H9 (cell line): Measurements from ENCODE around the gene AP1AR. TPM values are rescaled to one million over a fixed set of nuclear protein-coding genes. Genes with fewer than 3 reads are reported as not detected.

ENCODE experiments used
- DNase-seq: peaks from one replicate; pipeline ENCODE4 v3.0.0-alpha.2; 2017
- H2AFZ ChIP-seq: one replicate; pipeline ENCODE4 v1.6.1; 2013; ENCODE audit warnings: mild to moderate bottlenecking, low read length, control low read depth, moderate library complexity
- H2AK5ac ChIP-seq: 2 replicates; pipeline ENCODE4 v1.6.1; 2013; ENCODE audit warnings: low read length, control low read depth, mixed read lengths; ENCODE audit not compliant: insufficient read length
- H2BK120ac ChIP-seq: one replicate; pipeline ENCODE4 v1.6.1; 2013; ENCODE audit warnings: low read depth, mild to moderate bottlenecking, low read length, control low read depth, inconsistent platforms; ENCODE audit not compliant: poor library complexity, severe bottlenecking
- H2BK12ac ChIP-seq: 2 replicates; pipeline ENCODE4 v1.6.1; 2013; ENCODE audit warnings: low read length, control low read depth, mixed read lengths, low read depth; ENCODE audit not compliant: insufficient read length
- H2BK15ac ChIP-seq: 2 replicates; pipeline ENCODE4 v1.6.1; 2013; ENCODE audit warnings: low read depth, low read length, control low read depth
- H2BK20ac ChIP-seq: one replicate; pipeline ENCODE4 v1.6.1; 2013; ENCODE audit warnings: low read depth, mild to moderate bottlenecking, low read length, control low read depth, inconsistent platforms; ENCODE audit not compliant: poor library complexity, severe bottlenecking
- H2BK5ac ChIP-seq: 2 replicates; pipeline ENCODE4 v1.6.1; 2013; ENCODE audit warnings: low read length, control low read depth, mixed read lengths; ENCODE audit not compliant: insufficient read length
- H3K14ac ChIP-seq: 2 replicates; pipeline ENCODE4 v1.6.1; 2013; ENCODE audit warnings: low read length, control low read depth; ENCODE audit not compliant: insufficient read depth
- H3K18ac ChIP-seq: 2 replicates; pipeline ENCODE4 v1.6.1; 2013; ENCODE audit warnings: low read depth, mild to moderate bottlenecking, mixed read lengths, low read length, control low read depth; ENCODE audit not compliant: insufficient read length
- H3K23ac ChIP-seq: 2 replicates; pipeline ENCODE4 v1.6.1; 2013; ENCODE audit warnings: low read length, control low read depth, mixed read lengths, low read depth; ENCODE audit not compliant: insufficient read length
- H3K23me2 ChIP-seq: 2 replicates; pipeline ENCODE4 v1.6.1; 2013; ENCODE audit warnings: low read depth, mild to moderate bottlenecking, mixed read lengths, low read length, control low read depth; ENCODE audit not compliant: insufficient read length, poor library complexity, severe bottlenecking
- H3K27ac ChIP-seq: 2 replicates; pipeline ENCODE4 v1.5.1; 2013; ENCODE audit warnings: low read length, control low read depth, mixed read lengths, low read depth; ENCODE audit not compliant: insufficient read length
- H3K27me3 ChIP-seq: 2 replicates; pipeline ENCODE4 v1.6.1; 2013; ENCODE audit warnings: low read length, control low read depth, inconsistent platforms; ENCODE audit not compliant: insufficient read depth
- H3K4ac ChIP-seq: 2 replicates; pipeline ENCODE4 v1.6.1; 2013; ENCODE audit warnings: low read depth, mild to moderate bottlenecking, control low read depth, inconsistent platforms, low read length, moderate library complexity
- H3K4me1 ChIP-seq: 2 replicates; pipeline ENCODE4 v1.6.1; 2013; ENCODE audit warnings: low read length, control low read depth, inconsistent platforms; ENCODE audit not compliant: insufficient read depth
- H3K4me2 ChIP-seq: 2 replicates; pipeline ENCODE4 v1.6.1; 2013; ENCODE audit warnings: low read length, control low read depth, mixed read lengths; ENCODE audit not compliant: insufficient read length, insufficient read depth
- H3K56ac ChIP-seq: 2 replicates; pipeline ENCODE4 v1.6.1; 2013; ENCODE audit warnings: low read depth, mild to moderate bottlenecking, mixed read lengths, low read length, control low read depth; ENCODE audit not compliant: insufficient read length
- H3K79me1 ChIP-seq: 2 replicates; pipeline ENCODE4 v1.6.1; 2013; ENCODE audit warnings: low read depth, mild to moderate bottlenecking, moderate library complexity, low read length, control low read depth, inconsistent platforms; ENCODE audit not compliant: insufficient read depth, poor library complexity, severe bottlenecking
- H3K79me2 ChIP-seq: 2 replicates; pipeline ENCODE4 v1.6.1; 2013; ENCODE audit warnings: low read length, control low read depth, inconsistent platforms; ENCODE audit not compliant: insufficient read depth
- H3K9ac ChIP-seq: 2 replicates; pipeline ENCODE4 v1.6.1; 2013; ENCODE audit warnings: low read length, control low read depth, mixed read lengths; ENCODE audit not compliant: insufficient read length; ENCODE audit errors: extremely low read depth
- H3K9me3 ChIP-seq: one replicate; pipeline ENCODE4 v1.6.1; 2013; ENCODE audit warnings: low read depth, low read length, inconsistent platforms; ENCODE audit not compliant: control insufficient read depth
- H3T11ph ChIP-seq: one replicate; pipeline ENCODE4 v1.6.1; 2013; ENCODE audit warnings: mild to moderate bottlenecking, low read length, control low read depth, inconsistent platforms
- H4K20me1 ChIP-seq: one replicate; pipeline ENCODE4 v1.6.1; 2013; ENCODE audit not compliant: control insufficient read depth, insufficient read length, insufficient read depth
- H4K5ac ChIP-seq: 2 replicates; pipeline ENCODE4 v1.6.1; 2013; ENCODE audit warnings: low read depth, mild to moderate bottlenecking, mixed read lengths, low read length, control low read depth; ENCODE audit not compliant: insufficient read length
- H4K8ac ChIP-seq: replicated peaks from 2 replicates; pipeline ENCODE4 v1.6.1; 2013; ENCODE audit warnings: low read length, control low read depth, mixed read lengths, low read depth; ENCODE audit not compliant: insufficient read length
- H4K91ac ChIP-seq: 2 replicates; pipeline ENCODE4 v1.6.1; 2013; ENCODE audit warnings: low read depth, mild to moderate bottlenecking, moderate library complexity, mixed read lengths, low read length, control low read depth; ENCODE audit not compliant: insufficient read length
- H3K27ac Mint-ChIP-seq, 3 experiments: 2 replicates in 2 of 3; 3 replicates in 1 of 3; pipeline ENCODE4 v1.8.0; 2020 to 2021; ENCODE audit warnings: mixed read lengths in 3 of 3, mild to moderate bottlenecking in 1 of 3, moderate library complexity in 1 of 3
- H3K27me3 Mint-ChIP-seq: 2 replicates; pipeline ENCODE4 v1.8.0; 2021; ENCODE audit warnings: low read depth, mild to moderate bottlenecking, moderate library complexity, mixed read lengths
- H3K36me3 Mint-ChIP-seq, 3 experiments: 2 replicates in 2 of 3; 3 replicates in 1 of 3; pipeline ENCODE4 v1.8.0; 2020 to 2021; ENCODE audit warnings: low read depth in 3 of 3, mixed read lengths in 3 of 3; ENCODE audit not compliant: insufficient read depth in 1 of 3
- H3K4me1 Mint-ChIP-seq, 2 experiments: 2 replicates each; pipeline ENCODE4 v1.8.0; 2020; ENCODE audit warnings: mixed read lengths in 2 of 2
- H3K4me3 Mint-ChIP-seq, 2 experiments: 2 replicates in 1 of 2; 3 replicates in 1 of 2; pipeline ENCODE4 v1.8.0; 2020 to 2021; ENCODE audit warnings: mild to moderate bottlenecking in 2 of 2, mixed read lengths in 2 of 2, moderate library complexity in 1 of 2
- H3K9me3 Mint-ChIP-seq, 2 experiments: 2 replicates in 1 of 2; 3 replicates in 1 of 2; pipeline ENCODE4 v1.8.0; 2020; ENCODE audit warnings: mild to moderate bottlenecking in 2 of 2, mixed read lengths in 2 of 2, moderate library complexity in 1 of 2
- CTCF ChIP-seq: fragments of 200-600 bp; sonication (generic); conservative IDR thresholded peaks from 3 replicates; pipeline ENCODE4 v1.8.0; 2021; ENCODE audit warnings: antibody characterized with exemption, mild to moderate bottlenecking
- WGBS: extraction: QIAGEN DNeasy Blood & Tissue Kit; methylation state at CpG from one replicate; pipeline ENCODE4 v1.1.7; 2013; ENCODE audit warnings: missing lambda C conversion rate, low lambda C conversion rate, mixed read lengths; ENCODE audit not compliant: insufficient read length; ENCODE audit errors: extremely low coverage; 5-methylcytosine and 5-hydroxymethylcytosine counted together
- total RNA-seq: library from RNA; stranded (reverse); gene quantifications from 2 replicates; pipeline ENCODE4 v1.2.1, GENCODE V29; 2021

AP1AR gene
- total RNA-seq, 1 experiment from 2014 or later, result 24.2 TPM

DNA sequence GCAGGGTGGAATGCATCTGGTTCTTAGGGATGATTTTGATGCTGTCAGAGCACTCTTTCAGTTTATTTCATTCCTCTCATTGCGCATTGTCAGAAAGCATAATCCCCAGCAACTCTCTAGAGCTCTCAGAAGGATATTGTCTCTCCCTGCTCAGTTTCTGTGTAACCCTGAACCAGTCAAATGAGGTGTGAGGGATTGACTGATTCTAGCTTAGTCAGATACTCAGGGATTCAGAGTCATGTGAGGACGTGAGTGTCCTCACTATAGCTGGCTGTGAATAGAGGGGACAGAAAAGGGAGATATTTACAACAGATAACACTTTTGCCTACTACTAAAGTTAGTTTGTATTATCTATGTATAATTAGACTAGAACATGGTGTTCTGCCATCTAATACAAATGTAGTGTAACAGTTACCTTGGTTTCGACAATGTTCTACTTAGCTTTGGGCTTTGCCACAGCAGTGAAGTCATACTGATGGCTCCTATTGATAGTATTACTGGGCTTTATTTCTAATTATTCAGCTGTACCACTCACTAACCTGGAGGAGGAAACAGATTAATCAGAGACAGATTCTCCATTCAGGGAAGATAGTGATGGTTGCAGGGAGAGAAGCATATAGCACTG lies 19.5 kb downstream of the AP1AR start:
- no peak for DNase-seq
- H2BK120ac ChIP-seq, result no peak overlapping the region
- no peaks in the 10 kb centered on the region; the same call in 1 of the 2 replicates for H3K4me1 ChIP-seq
- no peak for TF ChIP-seq CTCF
- no peak overlapping the region for H3K27ac ChIP-seq
- H4K5ac ChIP-seq, result no peak overlapping the region
- no peak overlapping the region for H3K23ac ChIP-seq
- H3K56ac ChIP-seq, result no peak overlapping the region
- H3K9me3 ChIP-seq, result no peaks in the 10 kb centered on the region
- H2AK5ac ChIP-seq, result no peak overlapping the region
- H3K14ac ChIP-seq, result no peak overlapping the region
- H2BK12ac ChIP-seq, result no peak overlapping the region
- no peak overlapping the region for H3K4ac ChIP-seq
- Mint-ChIP-seq H3K27me3 (no peaks in the 10 kb centered on the region), H3K27ac (peak overlapping the region in 1 of 3 experiments; percentile 27; a peak in 1 of 7 replicates), H3K9me3 (no peaks in the 10 kb centered on the region), H3K36me3 (peaks cover 3 to 6% (median 5%) of the 10 kb centered on the region in 3 experiments; a peak in 5 of 7 replicates), H3K4me3 (no peak overlapping the region), H3K4me1 (peaks cover 24 to 27% of the 10 kb centered on the region in 2 experiments)
- H4K8ac ChIP-seq, result no peak overlapping the region
- H3K79me1 ChIP-seq, result peaks cover 4% of the 10 kb centered on the region
- H2BK15ac ChIP-seq, result no peak overlapping the region
- WGBS, result no CpG with 5 or more reads among the region's 3 CpGs
- H3K4me2 ChIP-seq, result no peak overlapping the region
- no peak overlapping the region for H4K91ac ChIP-seq
- H4K20me1 ChIP-seq, result no peaks in the 10 kb centered on the region
- peaks cover 3% of the 10 kb centered on the region; the same call in 1 of the 2 replicates for H3K79me2 ChIP-seq
- no peaks in the 10 kb centered on the region for H3K23me2 ChIP-seq
- H3K9ac ChIP-seq, result no peak overlapping the region
- no peak overlapping the region for H2AFZ ChIP-seq
- no peak overlapping the region for H3T11ph ChIP-seq
- H2BK5ac ChIP-seq, result no peak overlapping the region
- H2BK20ac ChIP-seq, result no peak overlapping the region
- no peak overlapping the region for H3K18ac ChIP-seq
- no peaks in the 10 kb centered on the region for H3K27me3 ChIP-seq
